Epidermal melanocyte (primary cell): ENCODE data around the gene RSRC1.

Experiments
- DNase-seq: peaks from one replicate; pipeline ENCODE4 v3.0.0; 2011; ENCODE audit warnings: low spot score; ENCODE audit not compliant: insufficient read length

RSRC1 gene

DNA sequence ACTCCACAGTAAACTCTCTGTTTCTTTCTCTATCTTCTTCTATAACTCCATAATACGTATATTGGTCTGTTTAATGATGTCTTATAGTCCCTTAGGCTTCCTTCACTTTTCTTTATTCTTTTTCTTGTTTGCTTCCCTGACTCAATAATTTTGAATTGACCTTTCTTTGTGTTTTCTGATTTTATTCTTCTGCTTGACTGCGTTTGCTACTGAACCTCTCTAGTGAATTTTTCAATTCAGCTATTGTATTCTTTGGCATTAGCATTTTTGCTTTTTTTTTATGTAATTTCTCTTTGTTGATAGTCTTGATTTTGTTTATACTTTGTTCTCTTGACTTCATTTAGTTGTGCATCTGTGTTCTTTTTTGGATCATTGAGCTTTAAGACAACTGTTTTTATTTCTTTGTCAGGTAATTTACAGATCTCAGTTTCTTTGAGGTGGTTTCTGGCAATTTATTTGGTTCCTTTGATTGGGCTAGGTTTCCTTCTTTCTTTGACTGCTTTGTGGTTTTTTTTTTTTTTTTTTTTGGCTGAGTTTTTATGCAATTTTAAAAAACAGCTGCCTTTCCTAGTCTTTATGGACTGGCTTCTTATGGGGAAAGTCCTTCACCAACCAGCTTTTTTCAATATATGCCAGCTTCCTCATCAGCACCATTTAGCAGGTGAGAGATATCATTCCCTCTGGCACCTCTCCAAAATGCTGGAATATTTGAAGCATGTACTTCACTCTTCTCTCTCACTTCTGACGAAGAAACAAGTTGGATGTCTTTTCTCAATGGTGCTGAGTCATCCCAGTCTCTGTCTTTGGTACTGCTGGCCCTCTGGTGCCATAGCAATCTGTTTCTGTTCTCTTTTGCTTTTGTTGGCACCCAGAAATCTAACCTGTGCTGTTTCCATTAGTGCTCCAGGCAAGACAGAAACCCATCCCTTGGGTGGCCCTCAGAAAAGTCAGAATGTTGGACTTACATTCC is 17.6 kb downstream of the RSRC1 start:
- DNase-seq: no peak

DNA sequence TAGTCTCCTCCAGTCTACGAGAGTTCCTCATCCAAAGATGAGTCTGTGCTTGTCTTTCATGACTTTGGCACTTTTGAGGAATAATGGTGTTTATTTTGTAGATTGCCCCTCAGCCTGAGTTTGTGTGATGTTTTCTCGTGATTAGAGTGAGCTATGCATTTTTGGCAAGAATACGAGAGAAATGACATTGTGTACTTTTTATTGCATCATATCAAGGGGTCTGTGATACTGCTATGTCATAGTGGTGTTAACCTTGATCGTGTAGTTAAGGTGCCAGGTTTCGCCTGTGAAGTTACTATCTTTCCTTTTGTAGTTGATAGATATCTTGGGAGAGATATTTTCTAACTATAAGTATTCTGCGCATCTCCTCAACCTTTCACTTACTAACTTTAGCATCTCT is 18.9 kb downstream of the RSRC1 start:
- no peak for DNase-seq

DNA sequence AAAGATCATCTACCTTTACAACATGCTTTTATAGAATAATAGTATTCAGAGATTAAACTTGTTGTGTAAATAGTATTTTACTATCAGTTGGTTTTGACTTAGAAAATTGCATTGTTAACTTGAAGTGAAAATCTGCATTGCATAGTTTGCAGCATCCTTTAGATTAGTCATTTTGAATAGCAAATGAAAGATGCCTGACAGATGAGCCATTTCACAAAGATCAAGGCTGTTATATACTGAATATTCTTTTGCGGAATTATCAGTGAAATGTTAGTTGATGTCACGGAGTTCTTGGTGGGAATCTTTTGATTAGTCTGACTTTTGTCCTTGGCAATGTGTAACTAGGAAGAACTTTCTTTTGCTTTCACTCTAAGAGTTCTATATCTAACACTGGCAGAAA is 24.5 kb downstream of the RSRC1 start:
- no peak for DNase-seq

DNA sequence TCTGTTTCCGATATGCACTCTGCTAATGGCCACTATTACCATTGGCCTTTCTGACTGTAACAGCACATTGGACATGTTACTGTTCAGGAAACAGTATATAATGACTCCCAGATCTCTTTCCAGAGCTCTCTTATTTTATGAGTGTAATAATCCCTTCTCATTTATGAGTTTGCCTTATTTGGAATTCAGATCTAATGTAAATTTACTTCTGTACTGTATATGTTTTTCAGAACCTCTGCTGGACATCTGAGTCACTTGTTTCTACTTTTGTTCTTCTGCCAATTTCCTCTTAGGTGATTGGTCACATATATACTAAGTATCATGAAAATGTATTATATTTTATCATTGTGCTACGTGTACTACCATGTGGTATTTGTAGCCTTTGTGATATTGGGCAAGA is 30.5 kb downstream of the RSRC1 start:
- no peak for DNase-seq

DNA sequence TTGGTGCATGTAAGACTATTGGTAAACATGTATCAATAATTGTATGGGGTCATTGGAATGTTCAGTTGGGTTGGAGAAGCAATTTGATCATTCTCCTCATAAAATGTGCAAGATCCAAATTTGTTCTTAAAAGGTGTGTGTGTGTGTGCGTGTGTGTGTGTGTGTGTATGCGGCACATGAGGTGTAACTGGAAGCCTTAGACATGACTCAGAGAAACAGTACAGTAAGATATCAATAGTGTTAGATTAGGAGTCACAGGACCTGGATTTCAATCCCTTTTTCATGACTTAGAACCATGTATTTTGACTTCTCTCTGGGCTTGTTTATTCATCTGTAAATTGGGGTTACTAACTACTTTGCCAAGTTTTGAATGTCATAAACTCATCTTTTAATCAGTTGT is 38.3 kb downstream of the RSRC1 start:
- DNase-seq: no peak

DNA sequence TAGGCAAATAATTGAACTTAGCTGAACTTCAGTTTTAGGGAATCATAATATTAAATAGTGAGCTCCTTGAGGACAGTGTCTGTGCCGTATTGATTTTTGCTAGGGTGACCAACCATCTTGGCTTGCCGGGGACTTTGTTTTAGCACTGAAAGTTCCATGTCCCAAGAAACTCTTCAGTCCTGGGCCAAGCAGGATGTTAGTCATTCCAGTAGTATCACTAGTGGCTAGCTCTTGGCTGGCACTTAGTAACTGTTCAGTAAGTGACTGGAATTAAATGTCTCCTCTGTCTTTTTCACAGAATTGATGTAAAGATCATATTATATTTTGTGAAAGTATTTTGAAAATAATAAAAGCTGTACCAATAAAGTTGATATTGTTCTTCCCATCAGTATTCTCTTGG is 42.3 kb downstream of the RSRC1 start:
- no peak for DNase-seq

DNA sequence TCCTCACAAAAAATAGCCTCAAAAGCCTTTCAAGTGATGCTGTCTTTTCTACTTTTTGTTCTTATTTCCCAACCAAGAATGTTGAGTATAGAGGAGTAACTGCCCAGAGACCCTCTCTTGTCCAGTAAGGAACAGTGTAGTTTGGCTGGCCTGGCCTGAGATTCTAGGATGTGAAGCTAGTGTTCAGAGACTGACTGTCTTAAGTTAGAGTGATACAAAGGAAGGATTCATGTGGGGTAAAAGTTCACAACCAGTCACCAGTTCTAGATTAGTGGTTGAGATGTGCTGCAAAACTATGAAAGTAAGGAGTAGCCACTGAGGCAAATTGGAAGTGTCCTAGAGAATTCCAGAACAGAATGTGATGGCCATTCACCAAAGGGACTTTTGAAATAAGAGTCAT is 49.1 kb downstream of the RSRC1 start:
- DNase-seq: no peak

DNA sequence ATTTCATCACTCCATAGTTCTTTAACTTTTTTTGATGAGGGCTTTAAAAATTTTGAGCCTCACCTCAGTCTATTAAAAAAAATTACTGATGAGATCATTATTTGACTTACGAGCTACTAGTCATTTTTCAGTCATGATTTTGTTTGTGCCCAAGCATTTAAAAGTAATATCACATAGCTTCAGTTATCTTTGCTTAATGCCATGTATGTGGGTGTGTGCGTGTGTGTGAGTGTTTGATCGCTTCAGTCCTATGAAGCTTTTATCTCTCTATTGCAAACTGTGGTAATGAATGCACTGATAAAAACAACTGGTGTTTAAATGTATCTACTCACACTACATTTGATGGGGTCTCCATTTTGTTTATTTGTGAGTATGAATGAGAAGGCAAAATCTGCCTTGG is 49.8 kb downstream of the RSRC1 start:
- DNase-seq: no peak

DNA sequence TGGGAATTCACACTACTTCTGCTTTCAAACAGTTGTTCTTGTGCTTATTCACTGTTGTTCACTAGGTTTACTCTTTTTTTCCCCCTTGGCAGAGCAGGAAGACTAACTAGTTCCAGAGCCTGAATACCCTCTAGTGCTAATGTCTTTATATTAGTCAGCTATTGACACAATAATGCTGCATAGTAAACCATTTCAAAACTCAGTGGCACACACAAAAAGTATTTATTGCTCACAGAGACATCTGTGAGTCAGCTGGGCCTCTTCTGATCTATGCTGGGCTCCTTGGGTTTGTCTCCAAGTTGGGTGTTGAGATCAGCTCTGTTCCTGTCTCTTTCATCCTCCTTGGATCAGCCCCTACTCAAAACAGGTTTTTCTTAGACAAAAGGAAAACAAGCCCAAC is 51.1 kb downstream of the RSRC1 start:
- peak; percentile 26 for DNase-seq

DNA sequence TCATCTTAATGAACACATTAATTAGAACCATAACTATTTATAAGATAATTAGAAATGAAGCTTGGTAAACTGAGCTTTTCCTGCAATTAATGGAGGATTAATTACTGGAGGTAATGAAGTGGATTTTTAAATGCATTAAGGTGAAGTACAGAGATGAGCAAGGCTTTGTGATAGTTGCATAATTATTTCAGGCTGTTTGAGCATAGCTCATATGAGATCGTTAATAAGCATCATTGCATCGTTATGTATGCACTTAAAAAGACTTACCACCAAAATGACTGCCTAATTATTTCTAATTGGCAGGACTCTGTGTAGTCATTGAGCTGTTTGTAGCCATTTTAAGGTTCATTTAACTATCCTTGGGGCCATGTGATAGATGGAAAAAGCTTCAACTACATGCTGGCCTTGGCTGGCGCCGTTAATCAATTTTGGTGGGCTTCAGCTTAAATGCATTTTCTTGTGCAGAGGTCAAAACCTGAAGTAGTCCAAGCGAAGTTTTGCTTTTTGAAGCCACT is 55.3 kb downstream of the RSRC1 start:
- no peak for DNase-seq

DNA sequence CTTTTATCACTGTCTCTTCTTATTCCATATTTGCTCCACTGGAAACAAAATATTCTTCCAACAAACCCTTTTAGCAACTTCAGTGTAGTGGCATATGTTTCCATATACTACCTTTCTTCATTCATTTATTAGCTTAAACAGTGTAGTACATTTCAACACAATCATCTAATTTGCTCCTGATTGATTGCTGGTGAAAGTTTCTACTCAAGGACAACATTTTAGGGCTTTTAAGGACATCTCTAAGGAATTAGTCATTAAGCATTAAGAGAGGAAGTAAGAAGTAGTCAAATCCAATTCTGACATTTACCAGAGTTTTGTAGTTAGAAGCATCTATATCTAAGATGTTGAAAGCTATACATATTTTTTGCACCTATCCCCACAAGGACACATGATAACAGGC is 55.8 kb downstream of the RSRC1 start:
- no peak for DNase-seq

DNA sequence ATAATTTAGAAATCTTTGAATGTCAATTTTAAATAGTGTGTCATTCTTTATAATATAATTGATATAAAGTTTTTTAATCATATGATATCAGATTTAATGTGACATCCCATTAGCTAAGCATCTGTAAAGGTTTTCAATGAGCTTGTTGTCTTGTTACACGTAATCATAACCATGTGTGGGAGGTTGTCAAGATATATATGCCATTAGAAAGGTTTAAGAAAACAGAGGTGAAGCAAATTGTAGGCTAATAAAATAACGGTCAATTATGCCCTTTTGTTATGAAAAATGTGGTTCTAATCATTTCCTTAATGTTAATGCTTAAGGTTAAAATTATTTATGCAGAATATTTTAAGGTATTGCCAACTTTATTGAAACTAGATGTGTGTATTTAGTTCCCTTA is 56.3 kb downstream of the RSRC1 start:
- no peak for DNase-seq

DNA sequence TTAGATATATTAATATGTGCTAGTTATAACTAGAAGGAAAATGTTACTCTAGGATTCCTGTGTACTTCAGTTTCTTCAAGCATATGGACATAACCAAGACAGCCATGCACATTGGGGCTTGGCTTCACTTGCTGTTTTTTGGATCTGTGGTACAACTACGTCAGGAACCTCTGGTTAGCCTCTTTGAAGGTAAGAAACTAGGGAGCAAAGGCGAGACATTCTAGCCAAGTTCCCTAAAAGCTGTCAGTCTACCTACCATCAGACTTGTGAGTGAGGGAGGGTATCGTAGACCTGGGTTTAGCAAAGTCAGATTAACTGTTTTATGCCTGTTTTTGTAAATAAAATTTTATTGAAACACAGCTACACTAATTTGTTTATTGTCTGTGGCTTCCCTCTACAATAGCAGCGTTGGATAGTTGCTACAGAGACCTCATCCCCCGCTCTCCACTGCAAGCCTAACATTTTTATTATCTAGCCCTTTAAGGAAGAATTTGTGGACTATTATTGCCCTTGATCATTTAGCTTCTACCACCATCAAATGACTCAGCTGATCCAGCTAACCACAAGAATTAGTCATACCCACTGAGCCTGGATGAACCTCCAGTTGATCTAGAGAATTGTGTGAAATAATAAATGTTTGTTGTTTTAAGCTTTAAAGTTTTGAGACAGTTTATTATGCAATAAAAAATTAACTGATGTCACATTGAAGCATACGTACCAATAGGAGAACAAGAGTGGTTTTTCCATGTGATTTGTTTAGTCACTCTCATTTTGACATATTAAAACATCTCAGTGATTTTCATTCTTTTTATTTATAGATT is 58.1 kb downstream of the RSRC1 start:
- peak; percentile 44 for DNase-seq

DNA sequence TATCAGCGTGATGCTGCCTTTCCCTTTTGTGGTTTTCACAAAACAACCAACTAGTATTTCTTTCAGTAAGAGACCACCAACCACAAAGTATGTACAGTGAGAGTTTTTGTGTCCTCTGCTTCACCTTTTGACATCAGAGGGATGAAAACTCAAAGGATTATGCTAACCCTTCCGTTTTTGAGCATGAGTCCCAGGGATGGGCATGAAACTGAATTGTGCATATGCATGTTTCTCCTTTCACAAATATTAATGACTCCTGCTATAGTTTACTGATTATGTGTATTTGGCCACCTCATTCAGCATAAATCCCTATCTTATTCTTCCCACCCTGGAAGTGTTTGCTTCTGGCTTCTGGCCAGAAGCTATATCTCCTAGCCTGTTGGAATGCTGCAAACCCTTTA is 59.2 kb downstream of the RSRC1 start:
- DNase-seq: no peak

DNA sequence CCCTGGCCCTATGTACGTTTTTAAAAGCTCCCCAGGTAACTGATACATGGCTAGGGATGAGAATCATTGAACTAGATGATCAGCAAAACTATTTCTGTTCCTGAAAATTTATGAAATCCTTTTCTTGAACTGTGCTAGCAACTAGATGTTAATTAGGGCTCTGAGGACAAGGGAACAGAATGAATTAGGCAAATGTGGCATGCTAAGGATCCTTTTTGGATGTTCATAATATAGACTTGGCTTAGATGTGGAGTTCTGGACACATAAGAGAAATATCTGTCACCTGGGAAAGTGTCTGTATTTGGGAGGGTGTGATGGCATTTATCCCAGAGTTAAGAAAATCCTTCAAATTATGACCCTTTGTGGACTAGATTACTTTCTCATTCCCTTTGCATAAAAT is 71.2 kb downstream of the RSRC1 start:
- DNase-seq: no peak

DNA sequence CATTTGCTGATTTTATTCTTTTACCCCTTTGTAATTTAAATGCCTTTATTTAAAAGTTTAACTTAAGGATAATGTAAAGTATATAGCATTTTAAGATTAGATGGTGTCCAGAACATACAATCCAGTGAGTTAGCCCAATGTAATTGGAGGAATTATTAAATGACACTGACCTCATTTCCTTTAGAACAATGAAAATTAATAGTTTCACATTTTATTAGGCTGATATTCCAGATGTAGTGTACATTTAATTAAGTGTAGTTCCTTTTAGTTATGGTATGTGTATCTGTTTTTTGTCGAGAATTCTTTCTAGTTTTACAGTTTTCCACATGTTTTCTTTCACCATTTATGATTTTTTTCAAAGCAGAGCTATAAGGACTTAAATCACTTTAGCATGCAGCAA is 75.8 kb downstream of the RSRC1 start:
- no peak for DNase-seq

DNA sequence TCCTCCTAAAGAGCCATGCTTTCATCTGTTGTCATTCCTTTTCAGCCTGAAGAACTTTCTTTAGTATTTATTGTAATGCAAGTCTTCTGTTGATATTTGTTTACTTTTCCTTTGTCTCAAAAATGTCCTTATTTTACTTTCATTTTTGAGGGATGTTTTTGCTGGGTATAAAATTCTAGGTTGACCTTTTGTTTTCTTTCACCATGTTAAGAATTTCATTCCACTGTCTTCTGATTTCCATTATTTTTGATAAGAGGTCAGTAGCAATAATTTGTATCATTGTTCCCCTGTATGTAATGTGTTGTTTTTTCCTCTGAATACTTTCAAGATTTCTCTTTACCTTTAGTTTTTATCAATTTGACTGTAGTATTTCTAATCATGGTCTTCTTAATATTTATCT is 91.1 kb downstream of the RSRC1 start:
- no peak for DNase-seq

DNA sequence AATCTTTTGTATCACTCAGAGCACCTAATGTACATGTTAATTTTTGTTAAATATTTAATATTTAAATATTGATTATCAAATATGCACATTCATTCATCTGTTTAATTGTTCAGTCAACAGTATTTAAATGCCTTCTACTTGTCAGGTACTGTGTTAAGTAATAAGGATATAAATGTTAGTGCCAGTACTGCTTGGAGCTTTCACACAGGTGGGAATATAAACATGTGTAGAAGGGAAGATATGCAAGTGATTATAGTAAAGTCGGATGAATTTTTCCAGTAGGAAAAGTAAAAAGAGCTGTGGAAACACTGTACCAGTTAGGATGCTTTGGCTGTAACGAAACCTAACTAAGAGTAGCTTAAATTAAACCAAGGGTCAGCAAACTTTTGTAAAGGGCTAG is 95.4 kb downstream of the RSRC1 start:
- DNase-seq: no peak

DNA sequence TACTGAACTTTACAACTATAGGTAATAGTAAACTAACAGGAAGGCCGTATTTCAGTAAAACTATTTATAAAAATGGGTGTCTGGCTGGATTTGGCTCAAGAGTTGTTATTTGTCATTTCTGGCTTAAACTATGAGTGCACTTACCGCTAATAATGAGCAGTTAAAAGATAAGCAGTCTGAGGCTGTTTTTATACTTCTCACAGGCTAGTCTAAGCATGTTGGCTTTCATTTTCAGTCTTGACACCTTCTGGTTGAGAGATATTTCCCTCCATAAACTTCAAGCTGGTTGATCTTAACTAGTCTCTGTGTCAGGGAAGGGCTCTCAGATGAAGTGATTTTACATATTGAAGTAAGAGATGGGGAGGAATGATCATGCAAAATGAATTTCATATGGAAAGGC is 96.1 kb downstream of the RSRC1 start:
- no peak for DNase-seq

DNA sequence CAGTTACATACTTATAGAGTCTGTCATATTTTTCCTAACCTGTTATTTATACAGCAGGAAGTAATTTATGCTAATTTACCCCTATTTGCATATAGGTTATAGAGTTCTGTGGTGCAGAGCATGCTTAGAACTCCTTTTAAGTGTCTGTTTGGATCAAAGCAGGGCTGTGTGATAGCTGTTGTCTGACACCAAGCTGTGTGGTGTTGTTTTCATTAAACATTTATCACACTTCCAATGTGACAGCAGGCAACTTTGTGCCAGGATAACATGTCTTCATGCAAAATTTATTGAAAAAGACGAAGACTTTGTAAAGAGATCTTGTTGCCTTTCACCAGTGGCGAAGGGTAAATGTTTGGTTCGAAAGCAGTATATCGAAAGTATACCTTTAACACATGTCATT is 100.2 kb downstream of the RSRC1 start:
- DNase-seq: no peak

DNA sequence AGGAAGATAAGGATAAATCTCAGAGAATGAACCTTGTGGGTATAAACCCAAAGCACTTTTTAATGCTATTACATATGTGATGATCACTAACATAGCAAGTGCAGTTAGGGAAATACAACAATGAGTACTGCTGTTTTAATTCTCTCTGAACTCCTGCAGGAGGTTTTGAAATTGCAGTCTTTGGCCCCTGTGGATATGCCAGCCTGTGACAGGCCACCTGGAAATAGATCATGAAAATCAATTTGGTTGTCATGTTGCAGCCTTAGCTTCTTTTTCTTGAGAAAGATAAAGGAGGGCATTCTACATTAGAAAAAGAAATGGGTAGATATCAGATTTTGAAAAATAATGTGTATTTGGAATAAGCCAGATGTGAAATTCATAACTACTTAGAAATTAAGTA is 103.6 kb downstream of the RSRC1 start:
- no peak for DNase-seq

DNA sequence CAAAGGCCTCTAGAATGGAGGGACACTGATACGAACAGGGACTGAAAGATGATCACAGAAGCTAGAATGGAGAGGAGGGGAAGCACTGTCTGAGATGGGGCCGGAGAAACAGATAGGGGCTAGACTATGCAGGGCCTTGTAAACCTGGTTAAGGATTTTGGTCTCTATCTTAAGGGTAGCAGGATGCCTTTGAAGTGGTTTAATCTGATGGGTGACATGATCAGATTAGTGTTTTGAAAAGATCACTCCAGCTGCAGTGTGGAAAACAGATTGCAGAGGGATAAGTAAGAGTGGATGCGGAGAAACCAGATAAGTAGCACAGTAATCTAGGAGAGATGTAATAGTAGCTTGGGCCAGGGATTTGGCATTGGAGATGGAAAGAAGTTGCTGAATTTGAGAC is 108.1 kb downstream of the RSRC1 start:
- no peak for DNase-seq
